ENCODE results near the gene CLEC7A. TPM values are rescaled to one million over a fixed set of nuclear protein-coding genes. Genes with fewer than 3 reads are reported as not detected.

CLEC7A gene
- total RNA-seq, 1 experiment from 2014 or later = not detected

DNA sequence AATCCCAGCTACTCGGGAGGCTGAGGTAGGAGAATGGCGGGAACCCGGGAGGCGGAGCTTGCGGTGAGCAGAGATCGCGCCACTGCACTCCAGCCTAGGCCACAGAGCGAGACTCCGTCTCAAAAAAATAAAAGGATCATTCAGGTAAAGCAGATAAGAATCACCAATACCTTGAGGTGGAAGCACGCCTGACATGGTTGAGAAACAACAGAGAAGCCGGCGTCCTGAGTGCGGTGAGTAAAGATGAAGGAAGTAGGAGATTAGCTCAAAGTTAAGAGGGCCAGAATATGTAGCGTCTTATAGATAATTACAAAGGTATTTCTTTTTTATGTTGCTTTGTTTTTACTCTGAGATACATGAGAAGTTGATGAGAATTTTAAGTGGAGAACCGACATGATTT, 14.7 kb downstream of the CLEC7A start:
- TF ChIP-seq, protein P1, sequence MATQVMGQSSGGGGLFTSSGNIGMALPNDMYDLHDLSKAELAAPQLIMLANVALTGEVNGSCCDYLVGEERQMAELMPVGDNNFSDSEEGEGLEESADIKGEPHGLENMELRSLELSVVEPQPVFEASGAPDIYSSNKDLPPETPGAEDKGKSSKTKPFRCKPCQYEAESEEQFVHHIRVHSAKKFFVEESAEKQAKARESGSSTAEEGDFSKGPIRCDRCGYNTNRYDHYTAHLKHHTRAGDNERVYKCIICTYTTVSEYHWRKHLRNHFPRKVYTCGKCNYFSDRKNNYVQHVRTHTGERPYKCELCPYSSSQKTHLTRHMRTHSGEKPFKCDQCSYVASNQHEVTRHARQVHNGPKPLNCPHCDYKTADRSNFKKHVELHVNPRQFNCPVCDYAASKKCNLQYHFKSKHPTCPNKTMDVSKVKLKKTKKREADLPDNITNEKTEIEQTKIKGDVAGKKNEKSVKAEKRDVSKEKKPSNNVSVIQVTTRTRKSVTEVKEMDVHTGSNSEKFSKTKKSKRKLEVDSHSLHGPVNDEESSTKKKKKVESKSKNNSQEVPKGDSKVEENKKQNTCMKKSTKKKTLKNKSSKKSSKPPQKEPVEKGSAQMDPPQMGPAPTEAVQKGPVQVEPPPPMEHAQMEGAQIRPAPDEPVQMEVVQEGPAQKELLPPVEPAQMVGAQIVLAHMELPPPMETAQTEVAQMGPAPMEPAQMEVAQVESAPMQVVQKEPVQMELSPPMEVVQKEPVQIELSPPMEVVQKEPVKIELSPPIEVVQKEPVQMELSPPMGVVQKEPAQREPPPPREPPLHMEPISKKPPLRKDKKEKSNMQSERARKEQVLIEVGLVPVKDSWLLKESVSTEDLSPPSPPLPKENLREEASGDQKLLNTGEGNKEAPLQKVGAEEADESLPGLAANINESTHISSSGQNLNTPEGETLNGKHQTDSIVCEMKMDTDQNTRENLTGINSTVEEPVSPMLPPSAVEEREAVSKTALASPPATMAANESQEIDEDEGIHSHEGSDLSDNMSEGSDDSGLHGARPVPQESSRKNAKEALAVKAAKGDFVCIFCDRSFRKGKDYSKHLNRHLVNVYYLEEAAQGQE (IDR thresholded peaks at IDR 0.05; ENCODE audit: low read depth) = no peak
- TF ChIP-seq SP1 (IDR thresholded peaks at IDR 0.05; ENCODE audit: low read depth) = no peak
- no peak for TF ChIP-seq SIN3A (IDR thresholded peaks at IDR 0.05; ENCODE audit: low read depth)
- no peak for TF ChIP-seq RAD21 (IDR thresholded peaks at IDR 0.05; ENCODE audit: low read depth)
- TF ChIP-seq FOSL1 (IDR thresholded peaks at IDR 0.05; ENCODE audit: low read depth) = no peak
- TF ChIP-seq, protein P2, sequence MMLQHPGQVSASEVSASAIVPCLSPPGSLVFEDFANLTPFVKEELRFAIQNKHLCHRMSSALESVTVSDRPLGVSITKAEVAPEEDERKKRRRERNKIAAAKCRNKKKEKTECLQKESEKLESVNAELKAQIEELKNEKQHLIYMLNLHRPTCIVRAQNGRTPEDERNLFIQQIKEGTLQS (IDR thresholded peaks at IDR 0.05) = no peak
- no peak for TF ChIP-seq EZH2 (IDR thresholded peaks at IDR 0.05)
- no TSS peak for BruUV-seq (replicated peaks)
- ChIA-PET POLR2A (no interaction called here), RAD21 (ENCODE audit: low non-redundant PET in 1 of 2, low total read pairs in 2 of 2, uncharacterized antibody in 2 of 2, unreplicated experiment in 2 of 2) (no interaction called here), CTCF (no interaction called here)
- H3K9me2 ChIP-seq (ENCODE audit: insufficient read depth) = no peaks in the 10 kb centered on the region
- no peaks in the 10 kb centered on the region for H3K36me3 ChIP-seq (ENCODE audit: control insufficient read depth in 1 of 2, insufficient read depth in 2 of 2, low read length in 2 of 2)
- ATAC-seq (no peak), DNase-seq (ENCODE audit: low read depth, low spot score) (no peak)
- H3K9me3 ChIP-seq (ENCODE audit: control insufficient read depth in 1 of 2, insufficient read depth in 1 of 2, low read depth in 1 of 2, low read length in 2 of 2) = no peaks in the 10 kb centered on the region
- H3K27me3 ChIP-seq (ENCODE audit: insufficient read depth, low read length) = no peaks in the 10 kb centered on the region
- H3K9ac ChIP-seq (ENCODE audit: low read length) = no peak overlapping the region
- no peak overlapping the region for H3K4me3 ChIP-seq (replicated peaks in 1 of 2; ENCODE audit: low read depth in 1 of 2, low read length in 2 of 2)
- H3K4me1 ChIP-seq (ENCODE audit: control insufficient read depth in 1 of 2, insufficient read depth in 2 of 2, low read length in 2 of 2) = no peaks in the 10 kb centered on the region
- intact Hi-C loops (cut with micrococcal nuclease) = no loop called here
- no peak overlapping the region for H3K4me2 ChIP-seq (ENCODE audit: low read length)
- H3K27ac ChIP-seq (ENCODE audit: low read depth, low read length) = no peak overlapping the region
- H2AFZ ChIP-seq (ENCODE audit: low read depth, low read length, poor library complexity, severe bottlenecking) = no peak overlapping the region
- no peaks in the 10 kb centered on the region for H3K79me2 ChIP-seq (ENCODE audit: insufficient read depth, low read length)
- H4K20me1 ChIP-seq (ENCODE audit: insufficient read depth) = no peaks in the 10 kb centered on the region

DNA sequence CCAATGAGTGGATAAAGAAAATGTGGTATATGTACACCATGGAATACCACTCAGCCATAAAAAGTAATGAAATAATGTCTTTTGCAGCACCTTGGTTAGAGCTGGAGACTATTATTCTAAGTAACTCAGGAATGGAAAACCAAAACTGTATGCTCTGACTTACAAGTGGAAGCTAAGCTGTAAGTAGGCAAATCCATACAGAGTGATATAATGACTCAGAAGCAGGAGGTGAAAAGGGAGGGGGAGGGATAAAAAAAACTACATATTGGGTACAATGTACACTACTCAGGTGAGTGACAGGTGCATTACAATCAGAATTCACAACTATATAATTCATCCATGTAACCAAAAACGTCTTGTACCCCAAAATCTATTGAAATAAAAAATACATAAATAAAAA, 16.1 kb downstream of the CLEC7A start:
- ATAC-seq (no peak), DNase-seq (ENCODE audit: low read depth, low spot score) (no peak)
- Histone ChIP-seq H3K79me2 (ENCODE audit: insufficient read depth, low read length) (no peaks in the 10 kb centered on the region), H3K4me1 (ENCODE audit: control insufficient read depth in 1 of 2, insufficient read depth in 2 of 2, low read length in 2 of 2) (no peaks in the 10 kb centered on the region), H2AFZ (ENCODE audit: low read depth, low read length, poor library complexity, severe bottlenecking) (no peak overlapping the region), H3K9me3 (ENCODE audit: control insufficient read depth in 1 of 2, insufficient read depth in 1 of 2, low read depth in 1 of 2, low read length in 2 of 2) (no peaks in the 10 kb centered on the region), H3K4me2 (ENCODE audit: low read length) (no peak overlapping the region), H3K27ac (ENCODE audit: low read depth, low read length) (no peak overlapping the region), H4K20me1 (ENCODE audit: insufficient read depth) (no peaks in the 10 kb centered on the region), H3K9ac (ENCODE audit: low read length) (no peak overlapping the region), H3K9me2 (ENCODE audit: insufficient read depth) (no peaks in the 10 kb centered on the region), H3K27me3 (ENCODE audit: insufficient read depth, low read length) (no peaks in the 10 kb centered on the region), H3K36me3 (ENCODE audit: control insufficient read depth in 1 of 2, insufficient read depth in 2 of 2, low read length in 2 of 2) (no peaks in the 10 kb centered on the region), H3K4me3 (replicated peaks in 1 of 2; ENCODE audit: low read depth in 1 of 2, low read length in 2 of 2) (no peak overlapping the region)
- ChIA-PET CTCF (no interaction called here), RAD21 (ENCODE audit: low non-redundant PET in 1 of 2, low total read pairs in 2 of 2, uncharacterized antibody in 2 of 2, unreplicated experiment in 2 of 2) (no interaction called here), POLR2A (no interaction called here)
- TF ChIP-seq ZNF274 (IDR thresholded peaks at IDR 0.05; ENCODE audit: low read depth, low read length) (no peak), JUND (IDR thresholded peaks at IDR 0.05) (no peak), POLR2A (IDR thresholded peaks at IDR 0.05; ENCODE audit: borderline replicate concordance, extremely low read depth, insufficient read depth, insufficient read length) (no peak), YY1 (IDR thresholded peaks at IDR 0.05; ENCODE audit: extremely low read depth, insufficient replicate concordance, low read depth, low read length) (no peak), RAD21 (IDR thresholded peaks at IDR 0.05; ENCODE audit: low read depth) (no peak), SRF (IDR thresholded peaks at IDR 0.05; ENCODE audit: low read depth) (no peak), EZH2 (IDR thresholded peaks at IDR 0.05) (no peak), CEBPB (IDR thresholded peaks at IDR 0.05; ENCODE audit: low read depth) (no peak), SIN3A (IDR thresholded peaks at IDR 0.05; ENCODE audit: low read depth) (no peak)
- TF ChIP-seq, protein P2 (IDR thresholded peaks at IDR 0.05) = no peak
- TF ChIP-seq, protein P1 (IDR thresholded peaks at IDR 0.05; ENCODE audit: low read depth) = no peak
- BruUV-seq (replicated peaks) = no TSS peak
- intact Hi-C loops (cut with micrococcal nuclease) = no loop called here
